Activated CD4-positive, CD25-positive, alpha-beta regulatory T cell (primary cell): ENCODE results near the gene DLK2.
"Not testable (repeated sequence)": the region's sequence is repeated elsewhere in the genome, so short reads cannot be mapped to it uniquely, and the experiment has no call there.

Experiments
- DNase-seq, 4 experiments: peaks; one replicate each; lab custom pipeline; 2025; lab: John Stamatoyannopoulos, UW

DLK2 gene, protein sequence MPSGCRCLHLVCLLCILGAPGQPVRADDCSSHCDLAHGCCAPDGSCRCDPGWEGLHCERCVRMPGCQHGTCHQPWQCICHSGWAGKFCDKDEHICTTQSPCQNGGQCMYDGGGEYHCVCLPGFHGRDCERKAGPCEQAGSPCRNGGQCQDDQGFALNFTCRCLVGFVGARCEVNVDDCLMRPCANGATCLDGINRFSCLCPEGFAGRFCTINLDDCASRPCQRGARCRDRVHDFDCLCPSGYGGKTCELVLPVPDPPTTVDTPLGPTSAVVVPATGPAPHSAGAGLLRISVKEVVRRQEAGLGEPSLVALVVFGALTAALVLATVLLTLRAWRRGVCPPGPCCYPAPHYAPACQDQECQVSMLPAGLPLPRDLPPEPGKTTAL

DNA sequence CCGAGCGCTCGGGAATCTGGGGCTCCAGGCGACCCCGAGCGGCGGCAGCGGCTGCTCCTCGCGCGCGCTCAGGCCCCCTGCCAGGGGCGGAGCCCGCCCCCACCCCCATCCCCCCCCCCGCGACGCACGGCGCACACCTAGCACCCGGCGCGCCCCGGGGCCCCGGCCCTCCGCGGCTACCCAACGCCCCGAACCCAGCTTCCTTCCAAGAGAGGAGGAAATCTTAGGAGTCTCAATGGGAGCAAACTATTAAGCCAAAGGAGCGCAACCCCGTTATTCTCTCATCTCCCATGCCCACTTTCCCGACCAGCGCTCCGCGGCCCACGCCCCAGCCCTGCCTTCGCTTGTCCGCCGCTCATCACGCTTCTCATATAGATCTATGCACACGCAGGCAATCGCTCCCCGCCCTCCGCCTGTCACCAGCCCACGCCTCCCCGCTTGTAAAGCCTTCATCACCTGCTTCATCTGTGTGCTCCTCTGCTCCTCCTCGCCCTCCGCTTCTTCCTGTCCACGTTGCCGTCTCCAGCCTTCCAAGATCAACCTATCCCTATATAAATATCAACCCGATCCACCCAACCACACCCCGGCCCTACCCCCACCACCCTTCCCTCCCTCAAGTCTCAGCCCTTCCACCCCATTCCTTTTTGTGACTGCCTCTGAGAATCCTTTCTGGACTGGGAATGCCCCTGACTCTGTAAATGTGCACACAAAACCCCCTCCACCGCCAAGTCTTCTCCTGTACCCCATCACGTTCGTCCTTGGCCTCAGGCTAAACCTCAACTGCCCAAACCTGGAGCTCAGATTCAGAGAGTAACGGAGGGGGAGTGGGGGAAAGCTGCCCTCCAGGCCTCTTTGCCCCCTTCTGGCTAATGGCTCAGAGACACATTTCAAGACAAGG lies at the start of gene DLK2:
DLK2 (minus strand) TSS at position 18 of the 898 bp plus-strand sequence. CDS start 723 bp downstream, outside the sequence.
- DNase-seq: peak in 3 of 4 experiments; percentile 17 to 26 (median 23)

- DNase-seq: no peak
These were observed 48.1 kb upstream of the DLK2 start for GRCh38 chr6:43503443-43503842.

- no peak for DNase-seq
These were observed 47.3 kb upstream of the DLK2 start for GRCh38 chr6:43502666-43503065.

DNA sequence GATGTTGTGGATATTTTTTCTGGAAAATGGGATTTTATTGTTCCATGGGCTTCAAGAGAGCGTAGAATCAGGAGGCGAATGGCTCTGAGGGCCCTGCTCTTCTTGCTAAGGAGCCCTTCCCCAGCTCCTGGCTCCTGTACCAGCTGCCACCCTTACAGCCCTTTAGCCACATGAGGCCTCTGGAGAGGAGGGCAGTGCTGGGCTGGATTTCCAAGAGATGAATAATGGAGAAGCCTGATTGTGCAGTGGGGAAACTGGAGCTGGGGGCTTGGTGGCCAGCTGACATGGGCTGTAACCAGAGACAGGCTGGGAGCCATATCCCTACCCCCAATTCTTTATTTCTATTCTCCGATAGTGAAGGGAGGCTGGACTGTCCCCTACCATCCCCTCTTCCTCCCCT lies 45.6 kb upstream of the DLK2 start:
- no peak for DNase-seq

GRCh38 chr6:43499028-43499815 lies 43.9 kb upstream of the DLK2 start:
- no peak for DNase-seq

GRCh38 chr6:43498291-43498690 lies 42.9 kb upstream of the DLK2 start:
- not testable (repeated sequence) for DNase-seq

DNA sequence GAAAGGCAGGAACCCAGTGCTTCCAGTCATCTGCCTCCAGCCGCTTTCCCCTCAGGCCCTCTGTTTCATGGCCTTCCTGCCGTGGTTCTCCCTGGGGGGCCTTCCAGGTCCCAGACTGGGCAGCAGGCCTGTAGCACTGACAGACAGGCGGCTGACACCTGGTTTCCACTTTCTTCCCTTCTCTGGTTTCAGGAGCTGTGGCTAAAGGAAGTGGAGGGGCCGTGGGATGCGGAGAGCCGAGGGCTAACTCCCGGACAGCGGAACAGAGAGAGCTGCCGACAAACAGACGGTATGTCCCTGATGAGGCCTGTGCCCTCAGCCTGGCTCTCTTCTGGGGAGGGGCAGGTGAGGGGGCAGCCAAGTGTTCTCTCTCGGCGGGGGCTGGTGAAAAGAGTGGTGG lies 42.3 kb upstream of the DLK2 start:
- DNase-seq: no peak

DNA sequence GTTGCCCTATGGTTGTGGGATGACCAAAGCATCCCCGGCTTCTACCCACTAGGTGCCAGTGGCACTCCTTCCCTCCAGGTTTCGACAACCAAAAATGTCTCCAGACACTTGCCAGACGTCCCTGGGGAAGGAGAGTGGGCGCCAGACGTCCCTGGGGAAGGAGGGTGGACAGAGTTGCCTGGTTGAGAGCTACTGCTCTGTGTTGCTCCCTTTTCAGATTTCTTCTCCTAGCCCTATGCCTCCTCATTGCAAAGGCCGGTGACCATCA lies 41.7 kb upstream of the DLK2 start:
- no peak for DNase-seq

- DNase-seq: no peak
These were observed 41.2 kb upstream of the DLK2 start for GRCh38 chr6:43496370-43497128.

DNA sequence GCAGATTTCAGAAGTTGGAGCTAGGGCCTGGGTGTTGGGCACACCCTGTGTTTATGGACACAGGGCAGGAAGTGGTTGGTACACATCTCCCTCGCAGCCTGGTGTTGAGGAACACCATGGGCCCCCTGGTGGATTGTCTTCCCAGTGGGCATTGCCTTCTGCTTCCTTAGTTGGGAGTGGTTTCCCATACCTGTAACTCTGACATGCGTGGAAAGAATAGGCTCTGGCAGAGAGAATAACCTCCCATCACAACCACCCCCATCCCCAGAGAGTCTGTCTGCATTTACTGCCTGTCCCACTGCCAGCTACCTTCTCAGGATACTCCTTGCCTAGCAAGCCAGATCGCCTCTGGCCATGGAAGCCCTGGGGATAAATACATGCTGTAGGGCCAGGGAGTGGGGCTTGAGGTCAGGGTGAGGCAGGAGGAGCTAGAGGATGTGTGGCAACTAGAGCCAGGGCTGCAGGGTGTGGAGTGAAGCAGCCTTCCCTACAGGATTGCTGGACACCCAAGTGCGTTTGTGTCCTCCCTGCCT lies 40.1 kb upstream of the DLK2 start:
- DNase-seq: peak in 1 of 4 experiments; percentile 16

- DNase-seq: no peak
These were observed 39.4 kb upstream of the DLK2 start for GRCh38 chr6:43494766-43495165.

DNA sequence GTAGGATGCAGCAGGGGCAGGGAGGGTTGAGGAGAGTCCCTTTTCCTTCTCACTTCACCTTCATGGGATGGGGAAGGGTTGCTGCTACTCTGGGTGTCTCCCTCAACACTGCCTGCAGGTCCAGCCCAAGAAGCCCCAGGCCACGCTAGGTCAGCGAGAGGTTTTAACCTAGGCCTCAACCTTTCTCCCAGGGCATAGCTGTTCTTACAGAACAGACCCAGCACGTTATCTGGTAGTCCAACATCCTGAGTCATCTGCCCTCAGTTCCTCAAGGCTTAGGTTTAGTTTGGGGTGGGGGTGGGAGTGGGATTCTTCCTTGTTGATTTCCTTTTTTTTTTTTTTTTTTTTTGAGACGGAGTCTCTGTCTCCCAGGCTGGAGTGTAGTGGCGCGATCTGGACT lies 39.0 kb upstream of the DLK2 start:
- no peak for DNase-seq

- DNase-seq: no peak
These were observed 38.5 kb upstream of the DLK2 start for GRCh38 chr6:43493833-43494232.

- no peak for DNase-seq
These were observed 37.9 kb upstream of the DLK2 start for GRCh38 chr6:43493230-43493629.

DNA sequence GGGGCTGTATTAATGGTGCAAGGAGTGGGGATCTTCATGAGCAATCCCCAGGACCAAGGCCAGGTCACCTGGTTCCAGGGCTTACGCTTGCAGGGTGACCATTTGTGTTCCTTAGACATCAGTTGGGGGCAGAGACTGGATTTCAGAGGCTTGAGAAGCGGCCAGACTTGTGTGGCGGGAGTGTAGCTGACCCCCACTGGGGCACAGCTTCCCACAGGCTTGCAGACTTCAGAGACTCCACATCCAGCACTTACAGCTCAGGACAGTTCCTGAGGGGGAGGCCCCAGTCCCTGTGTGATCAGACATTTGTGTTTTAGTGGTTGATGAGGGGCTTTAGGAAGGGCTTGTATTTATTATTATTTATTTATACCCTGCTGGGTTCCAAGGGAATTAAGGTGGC lies 37.3 kb upstream of the DLK2 start:
- DNase-seq: no peak

GRCh38 chr6:43491750-43492661 lies 36.7 kb upstream of the DLK2 start:
- DNase-seq: no peak

DNA sequence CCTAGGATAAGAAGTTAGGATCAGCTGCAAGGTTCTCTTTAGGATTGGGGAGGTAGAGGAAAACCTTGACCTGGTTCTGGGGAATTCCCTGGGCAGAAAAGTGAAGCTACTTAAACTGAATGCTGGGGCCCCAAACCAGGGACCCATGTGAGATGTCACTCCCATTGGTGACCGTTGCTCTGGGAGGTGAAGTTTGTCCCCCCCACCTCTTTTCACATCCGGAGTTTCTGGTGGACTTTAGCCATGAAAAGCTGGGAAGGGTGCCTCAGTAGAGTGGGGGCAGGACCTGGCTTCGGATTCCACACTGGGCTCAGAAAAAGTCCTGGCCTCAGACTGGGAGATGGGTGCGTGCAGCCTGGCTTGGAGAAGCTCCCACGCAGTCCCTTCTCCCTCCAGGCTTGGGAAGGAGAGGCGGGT lies 35.2 kb upstream of the DLK2 start:
- no peak for DNase-seq

GRCh38 chr6:43489277-43490072 lies 34.1 kb upstream of the DLK2 start:
- no peak for DNase-seq

- DNase-seq: no peak
These were observed 33.4 kb upstream of the DLK2 start for GRCh38 chr6:43488667-43489276.
